SK-N-SH (cell line): ENCODE results near the gene TBX1. TPM values are rescaled to one million over a fixed set of nuclear protein-coding genes. Genes with fewer than 3 reads are reported as not detected.

ENCODE experiments used
- CTCF ChIA-PET: fragments of 300-600, 350-600 bp; formaldehyde crosslinking; extraction: SDS; loops from one replicate; lab custom pipeline; 2021; lab: Yijun Ruan, JAX
- POLR2A ChIA-PET: fragments of 350-600 bp; sonication (Branson Sonifier 250); formaldehyde crosslinking; extraction: SDS; loops from one replicate; lab custom pipeline; 2020; ENCODE audit warnings: antibody characterized with exemption, inconsistent platforms; lab: Yijun Ruan, JAX
- DNase-seq: peaks from one replicate; pipeline ENCODE4 v3.0.0; 2012
- H2AFZ ChIP-seq: fragments of 200-600 bp; sonication (generic); 2 replicates; pipeline ENCODE4 v1.8.1; 2016; ENCODE audit warnings: antibody characterized with exemption, mild to moderate bottlenecking, low read depth
- H3F3A ChIP-seq: fragments of 200-600 bp; sonication (generic); replicated peaks from 2 replicates; pipeline ENCODE3; 2016; ENCODE audit warnings: antibody characterized with exemption, mild to moderate bottlenecking; ENCODE audit not compliant: insufficient read depth
- H3K27ac ChIP-seq, 2 experiments: fragments of 200-500 bp in 1 of 2; fragments of 200-600 bp in 1 of 2; sonication (Bioruptor generic) in 1 of 2; sonication (generic), shearing (Covaris generic) in 1 of 2; 2 replicates each; pipeline versions ENCODE4 v1.5.1 to v1.6.1; 2014 to 2016; ENCODE audit warnings: low read depth in 2 of 2, inconsistent platforms in 1 of 2, low read length in 1 of 2, mild to moderate bottlenecking in 1 of 2, mixed read lengths in 1 of 2
- H3K27me3 ChIP-seq: fragments of 200-600 bp; sonication (generic), shearing (Covaris generic); 2 replicates; pipeline ENCODE4 v1.6.1; 2016; ENCODE audit warnings: mixed run types; ENCODE audit not compliant: insufficient read depth
- H3K36me3 ChIP-seq, 2 experiments: fragments of 200-500 bp in 1 of 2; fragments of 200-600 bp in 1 of 2; sonication (Bioruptor generic) in 1 of 2; sonication (generic) in 1 of 2; replicated peaks in 1 of 2; 2 replicates each; pipeline versions ENCODE3 to v1.5.1; 2014 to 2016; ENCODE audit warnings: low read length in 1 of 2, mild to moderate bottlenecking in 1 of 2; ENCODE audit not compliant: insufficient read depth in 2 of 2, control insufficient read depth in 1 of 2
- H3K4me1 ChIP-seq, 2 experiments: fragments of 200-500 bp in 1 of 2; fragments of 200-600 bp in 1 of 2; sonication (Bioruptor generic) in 1 of 2; sonication (generic), shearing (Covaris generic) in 1 of 2; 2 replicates each; pipeline versions ENCODE4 v1.5.1 to v1.6.1; 2014 to 2016; ENCODE audit warnings: low read depth in 1 of 2, low read length in 1 of 2, mixed run types in 1 of 2; ENCODE audit not compliant: insufficient read depth in 2 of 2, control insufficient read depth in 1 of 2
- H3K4me2 ChIP-seq: fragments of 200-600 bp; sonication (generic), shearing (Covaris generic); 2 replicates; pipeline ENCODE4 v1.6.1; 2017; ENCODE audit warnings: mixed run types
- H3K4me3 ChIP-seq, 2 experiments: fragments of 200-500 bp in 1 of 2; fragments of 200-600 bp in 1 of 2; sonication (Bioruptor generic) in 1 of 2; sonication (generic), shearing (Covaris generic) in 1 of 2; 2 replicates each; pipeline versions ENCODE4 v1.5.1 to v1.8.1; 2014 to 2016; ENCODE audit warnings: low read depth in 2 of 2, inconsistent platforms in 1 of 2, low read length in 1 of 2, mild to moderate bottlenecking in 1 of 2, mixed read lengths in 1 of 2, moderate library complexity in 1 of 2
- H3K79me2 ChIP-seq: fragments of 200-600 bp; sonication (generic); 2 replicates; pipeline ENCODE4 v1.8.1; 2017; ENCODE audit warnings: mild to moderate bottlenecking; ENCODE audit not compliant: insufficient read depth
- H3K9ac ChIP-seq: fragments of 200-600 bp; sonication (generic); 2 replicates; pipeline ENCODE4 v1.6.1; 2017; ENCODE audit warnings: mixed run types
- H3K9me2 ChIP-seq: fragments of 200-600 bp; sonication (generic); 2 replicates; pipeline ENCODE4 v1.6.1; 2017; ENCODE audit warnings: mixed run types
- H3K9me3 ChIP-seq: fragments of 200-600 bp; sonication (generic); 2 replicates; pipeline ENCODE4 v1.6.1; 2017; ENCODE audit warnings: mixed run types, mild to moderate bottlenecking, moderate library complexity
- H4K20me1 ChIP-seq: fragments of 200-600 bp; sonication (generic); 2 replicates; pipeline ENCODE4 v1.6.1; 2017; ENCODE audit warnings: mild to moderate bottlenecking, mixed run types; ENCODE audit not compliant: insufficient read depth
- ELF1 ChIP-seq: IDR thresholded peaks from 2 replicates; pipeline ENCODE4 v1.4.0; 2012
- GATA2 ChIP-seq: sonication (generic); formaldehyde crosslinking; IDR thresholded peaks from 2 replicates; pipeline ENCODE4 v1.5.0; 2020; ENCODE audit warnings: mild to moderate bottlenecking, missing genetic modification reagents
- JUND ChIP-seq: IDR thresholded peaks from 2 replicates; pipeline ENCODE4 v1.4.0; 2012
- MXI1 ChIP-seq: IDR thresholded peaks from 2 replicates; pipeline ENCODE4 v1.6.1; 2012; ENCODE audit warnings: mild to moderate bottlenecking, low read depth, low read length, improper control_type of control experiment
- PBX3 ChIP-seq: IDR thresholded peaks from 2 replicates; pipeline ENCODE4; 2012
- RCOR1 ChIP-seq: fragments of 150-350 bp; IDR thresholded peaks from 2 replicates; pipeline ENCODE4 v1.6.1; 2017; ENCODE audit warnings: antibody characterized with exemption, low read length
- REST ChIP-seq: IDR thresholded peaks from 2 replicates; pipeline ENCODE4 v1.6.1; 2012; ENCODE audit warnings: mild to moderate bottlenecking, low read depth, low read length, moderate library complexity
- SIN3A ChIP-seq: IDR thresholded peaks from 2 replicates; pipeline ENCODE4 v1.6.1; 2012; ENCODE audit warnings: low read depth, mild to moderate bottlenecking, low read length, moderate library complexity, borderline replicate concordance
- TCF12 ChIP-seq: IDR thresholded peaks from 2 replicates; pipeline ENCODE4 v1.4.0; 2012
- TEAD4 ChIP-seq: IDR thresholded peaks from 2 replicates; pipeline ENCODE4 v1.4.0; 2012; ENCODE audit warnings: mild to moderate bottlenecking, borderline replicate concordance; ENCODE audit not compliant: insufficient read depth
- ZBTB33 ChIP-seq: IDR thresholded peaks from 2 replicates; pipeline ENCODE4 v1.4.0; 2012; ENCODE audit warnings: low read depth, borderline replicate concordance
- WGBS: methylation state at CpG from one replicate; pipeline ENCODE4 v1.1.6; 2017; ENCODE audit warnings: low lambda C conversion rate; 5-methylcytosine and 5-hydroxymethylcytosine counted together
- polyA plus RNA-seq, 3 experiments: library from polyadenylated mRNA; depleted of rRNA; stranded (reverse); fragments of >200 nt; gene quantifications; 2 replicates each; pipeline ENCODE4 v1.2.3, GENCODE V29; 2012
- TF ChIP-seq, protein P1 (sequence below): IDR thresholded peaks from 2 replicates; pipeline ENCODE4 v1.4.0; 2012; ENCODE audit warnings: low read depth

Gene TBX1
- polyA plus RNA-seq, 1 of the 3 experiments (the other 2 are of a cell fraction) = not detected

DNA sequence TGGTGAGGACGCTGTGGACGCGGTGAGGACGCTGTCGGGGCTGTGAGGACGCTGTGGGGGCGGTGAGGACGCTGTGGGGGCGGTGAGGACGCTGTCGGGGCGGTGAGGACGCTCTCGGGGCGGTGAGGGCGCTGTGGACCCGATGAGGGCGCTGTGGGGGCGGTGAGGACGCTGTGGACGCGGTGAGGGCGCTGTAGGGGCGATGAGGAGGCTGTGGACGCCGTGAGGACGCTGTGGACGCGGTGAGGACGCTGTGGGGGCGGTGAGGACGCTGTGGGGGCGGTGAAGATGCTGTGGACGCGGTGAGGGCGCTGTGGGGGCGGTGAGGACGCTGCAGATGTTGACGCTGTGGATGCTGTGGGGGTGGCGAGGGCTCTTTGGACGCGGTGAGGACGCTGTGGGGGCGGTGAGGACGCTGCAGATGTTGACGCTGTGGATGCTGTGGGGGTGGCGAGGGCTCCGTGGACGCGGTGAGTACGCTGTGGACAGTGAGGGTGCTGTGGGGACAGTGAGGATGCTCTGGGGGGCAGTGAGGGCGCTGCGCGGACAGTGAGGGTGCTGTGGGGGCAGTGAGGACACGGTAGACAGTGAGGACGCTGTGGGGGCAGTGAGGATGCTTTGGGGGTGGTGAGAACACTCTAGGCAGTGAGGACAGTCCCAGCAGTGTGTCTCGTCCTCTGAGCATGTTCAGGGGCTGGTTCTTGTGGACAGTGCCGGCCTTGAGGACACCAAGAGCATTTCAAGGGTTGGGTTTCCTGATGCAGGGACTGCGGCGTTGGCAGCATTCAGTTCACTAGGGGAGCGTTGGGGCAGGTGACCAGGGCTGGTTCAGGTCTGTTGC is 33.0 kb upstream of the TBX1 start:
- Histone ChIP-seq H3K9ac (no peak overlapping the region), H3K4me3 (no peak overlapping the region), H3K4me2 (no peak overlapping the region), H3K79me2 (no peaks in the 10 kb centered on the region), H4K20me1 (no peaks in the 10 kb centered on the region), H3K9me2 (no peaks in the 10 kb centered on the region)
- TF ChIP-seq ZBTB33 (no peak), JUND (no peak), PBX3 (no peak), MXI1 (no peak), REST (no peak), GATA2 (CRISPR knock-in tag) (no peak), SIN3A (no peak), TCF12 (no peak), ELF1 (no peak), TEAD4 (no peak), RCOR1 (no peak)
- TF ChIP-seq, protein P1, sequence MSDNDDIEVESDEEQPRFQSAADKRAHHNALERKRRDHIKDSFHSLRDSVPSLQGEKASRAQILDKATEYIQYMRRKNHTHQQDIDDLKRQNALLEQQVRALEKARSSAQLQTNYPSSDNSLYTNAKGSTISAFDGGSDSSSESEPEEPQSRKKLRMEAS = no peak
- TF ChIP-seq, all 33 proteins: peak for 0
- Histone ChIP-seq H3F3A (no peaks in the 10 kb centered on the region), H3K27ac (no peak overlapping the region), H2AFZ (no peak overlapping the region), H3K27me3 (no peaks in the 10 kb centered on the region), H3K9me3 (no peaks in the 10 kb centered on the region), H3K4me1 (peaks cover 0 to 26% of the 10 kb centered on the region in 2 experiments; a peak in 1 of 4 replicates), H3K36me3 (no peaks in the 10 kb centered on the region)
- no peak for DNase-seq
- POLR2A ChIA-PET = no interaction called here
- 51% methylated on average over 59 of the region's 61 CpGs for WGBS
- CTCF ChIA-PET = interaction anchor here (4.0 to 5.9 kb wide), 2 partner anchors 163 to 188 kb away, joined by 43 to 297 read pairs; no protein-coding TSS in a partner anchor
